Stomach (tissue), 9 donors: ENCODE measurements around the gene PRKCA. TPM values are rescaled to one million over a fixed set of nuclear protein-coding genes. Genes with fewer than 3 reads are reported as not detected.

ENCODE experiments used
- DNase-seq, 2 donors: peaks; one replicate each; pipeline versions ENCODE4 v3.0.0 to v3.0.0-alpha.2; 2013 to 2019
- H3K27ac ChIP-seq, 5 donors: fragments of 200-600 bp in 4 of 5; sonication (generic) in 4 of 5; one replicate each; pipeline ENCODE4 v1.5.1; 2013 to 2019; ENCODE audit warnings: mild to moderate bottlenecking in 1 of 5, moderate library complexity in 1 of 5
- H3K27me3 ChIP-seq, 3 donors: fragments of 200-600 bp; sonication (generic); one replicate each; pipeline ENCODE4 v1.5.1; 2017 to 2019; ENCODE audit warnings: mixed run types in 1 of 3
- H3K36me3 ChIP-seq, 4 donors: fragments of 200-600 bp; sonication (generic); 1 replicate in 3 of 4; 2 replicates in 1 of 4; pipeline ENCODE4 v1.5.1; 2016 to 2019
- H3K4me1 ChIP-seq, 4 donors: fragments of 200-600 bp; sonication (generic); one replicate each; pipeline ENCODE4 v1.5.1; 2016 to 2019
- H3K4me3 ChIP-seq, 4 donors: fragments of 200-600 bp; sonication (generic) in 3 of 4; one replicate each; pipeline ENCODE4 v1.5.1; 2016 to 2019; ENCODE audit warnings: mild to moderate bottlenecking in 1 of 4
- H3K9me3 ChIP-seq, 4 donors: fragments of 200-600 bp; sonication (generic); one replicate each; pipeline ENCODE4 v1.5.1; 2016 to 2019
- CTCF ChIP-seq, 7 experiments: fragments of 450-650 bp in 4 of 7; fragments of 200-600 bp in 3 of 7; sonication (generic) in 3 of 7; IDR thresholded peaks; one replicate each; pipeline ENCODE4 v1.5.1; 2016 to 2019; ENCODE audit warnings: antibody characterized with exemption in 7 of 7, control low read depth in 2 of 7, mild to moderate bottlenecking in 1 of 7
- EP300 ChIP-seq: sonication (generic); formaldehyde crosslinking; IDR thresholded peaks from one replicate; pipeline ENCODE4 v1.6.1; 2017; ENCODE audit warnings: antibody characterized with exemption
- POLR2A ChIP-seq, 4 donors: fragments of 450-650 bp; IDR thresholded peaks; one replicate each; pipeline ENCODE4 v1.6.1; 2016; ENCODE audit warnings: antibody characterized with exemption in 4 of 4, control low read depth in 2 of 4, mild to moderate bottlenecking in 1 of 4, moderate library complexity in 1 of 4
- POLR2AphosphoS5 ChIP-seq, 3 donors: sonication (generic); formaldehyde crosslinking; IDR thresholded peaks; one replicate each; pipeline ENCODE4 v1.6.1; 2016; ENCODE audit warnings: antibody characterized with exemption in 3 of 3
- WGBS, 5 donors: extraction: QIAGEN DNeasy Blood & Tissue Kit in 3 of 5; methylation state at CpG; one replicate each; pipeline versions ENCODE4 v1.1.5 to v1.1.7; 2013 to 2018; 5-methylcytosine and 5-hydroxymethylcytosine counted together
- intact Hi-C: fragments of 100-400 bp; cut with DNase I; formaldehyde crosslinking; loops from one replicate; pipeline ENCODE4 v1.15.1; 2023; ENCODE audit warnings: low total_unique reads
- polyA plus RNA-seq, 3 donors: library from polyadenylated mRNA; stranded (reverse); fragments of 200-250 nt; gene quantifications; one replicate each; pipeline ENCODE4 v1.2.3, GENCODE V29; 2013
- total RNA-seq, 5 donors: library from RNA; depleted of rRNA; stranded (reverse); fragments of >200 nt; gene quantifications; one replicate each; pipeline versions ENCODE4 v1.1.0 to v1.2.3, GENCODE V29; 2014 to 2016
- donor health status: healthy with polysubstance abuse.
- donor health status: Bipolar disorder and iron deficiency.
- donor health status: healthy.

The PRKCA gene
- total and polyA plus RNA-seq, 8 donors = 2.1 to 41.1 (median 12.2) TPM

- intact Hi-C loops = no loop called here
- H3K27me3 ChIP-seq = no peaks in the 10 kb centered on the region
- WGBS, 5 donors = 0 to 35% (median 0%) methylated on average over 1 of the region's 1 CpG
- H3K4me3 ChIP-seq = no peak overlapping the region
- no peaks in the 10 kb centered on the region for H3K9me3 ChIP-seq
- H3K27ac ChIP-seq = no peak overlapping the region
- TF ChIP-seq POLR2A (IDR thresholded peaks at IDR 0.05) (no peak), POLR2AphosphoS5 (IDR thresholded peaks at IDR 0.05) (no peak), EP300 (no peak), CTCF (IDR thresholded peaks at IDR 0.05) (no peak)
- H3K4me1 ChIP-seq = peaks cover 6 to 52% (median 28%) of the 10 kb centered on the region in 4 donors
- H3K36me3 ChIP-seq = no peaks in the 10 kb centered on the region
- DNase-seq = no peak
Measured at GRCh38 chr17:66400698-66401097, 98.3 kb downstream of the PRKCA start.

GRCh38 chr17:66401364-66401763 lies 99.0 kb downstream of the PRKCA start:
- intact Hi-C loops = no loop called here

GRCh38 chr17:66403846-66404556 lies 101.6 kb downstream of the PRKCA start:
- peaks cover 6 to 56% (median 30%) of the 10 kb centered on the region in 4 donors for H3K4me1 ChIP-seq
- no peaks in the 10 kb centered on the region for H3K36me3 ChIP-seq
- WGBS, 5 donors = 35 to 66% (median 52%) methylated on average over 8 of the region's 8 CpGs
- TF ChIP-seq CTCF (IDR thresholded peaks at IDR 0.05) (no peak), POLR2A (IDR thresholded peaks at IDR 0.05) (no peak), POLR2AphosphoS5 (IDR thresholded peaks at IDR 0.05) (no peak), EP300 (no peak)
- peak overlapping the region in 1 of 5 donors; percentile 8 for H3K27ac ChIP-seq
- H3K27me3 ChIP-seq = no peaks in the 10 kb centered on the region
- no peak for DNase-seq
- H3K9me3 ChIP-seq = no peaks in the 10 kb centered on the region
- no peak overlapping the region for H3K4me3 ChIP-seq
- intact Hi-C loops = no loop called here

More at GRCh38 chr17:66401364-66401763, 99.0 kb downstream of the PRKCA start:
- no peak for DNase-seq
- H3K9me3 ChIP-seq = no peaks in the 10 kb centered on the region
- no peaks in the 10 kb centered on the region for H3K36me3 ChIP-seq
- no peak overlapping the region for H3K27ac ChIP-seq
- 87 to 97% (median 93%) methylated on average over 4 of the region's 4 CpGs for WGBS, 5 donors
- no peaks in the 10 kb centered on the region for H3K27me3 ChIP-seq
- TF ChIP-seq POLR2A (IDR thresholded peaks at IDR 0.05) (no peak), CTCF (IDR thresholded peaks at IDR 0.05) (no peak), POLR2AphosphoS5 (IDR thresholded peaks at IDR 0.05) (no peak), EP300 (no peak)
- no peak overlapping the region for H3K4me3 ChIP-seq
- H3K4me1 ChIP-seq = peaks cover 6 to 58% (median 33%) of the 10 kb centered on the region in 4 donors

GRCh38 chr17:66405836-66406677 lies 103.6 kb downstream of the PRKCA start:
- DNase-seq = no peak
- 36 to 41% (median 37%) methylated on average over 6 of the region's 6 CpGs for WGBS, 5 donors
- intact Hi-C loops = no loop called here

More at GRCh38 chr17:66405836-66406677, 103.6 kb downstream of the PRKCA start:
- Histone ChIP-seq H3K9me3 (no peaks in the 10 kb centered on the region), H3K36me3 (no peaks in the 10 kb centered on the region), H3K27ac (no peak overlapping the region), H3K27me3 (no peaks in the 10 kb centered on the region), H3K4me3 (no peak overlapping the region), H3K4me1 (peaks cover 6 to 60% (median 28%) of the 10 kb centered on the region in 4 donors)
- TF ChIP-seq EP300 (no peak), POLR2A (IDR thresholded peaks at IDR 0.05) (no peak), POLR2AphosphoS5 (IDR thresholded peaks at IDR 0.05) (no peak)
